H9 (cell line): Measurements from ENCODE around the gene EBF4. TPM values are rescaled to one million over a fixed set of nuclear protein-coding genes. Genes with fewer than 3 reads are reported as not detected.

Experiments
- DNase-seq: peaks from one replicate; pipeline ENCODE4 v3.0.0-alpha.2; 2017
- H2AFZ ChIP-seq: one replicate; pipeline ENCODE4 v1.6.1; 2013; ENCODE audit warnings: mild to moderate bottlenecking, low read length, control low read depth, moderate library complexity
- H2AK5ac ChIP-seq: 2 replicates; pipeline ENCODE4 v1.6.1; 2013; ENCODE audit warnings: low read length, control low read depth, mixed read lengths; ENCODE audit not compliant: insufficient read length
- H2BK120ac ChIP-seq: one replicate; pipeline ENCODE4 v1.6.1; 2013; ENCODE audit warnings: low read depth, mild to moderate bottlenecking, low read length, control low read depth, inconsistent platforms; ENCODE audit not compliant: poor library complexity, severe bottlenecking
- H2BK12ac ChIP-seq: 2 replicates; pipeline ENCODE4 v1.6.1; 2013; ENCODE audit warnings: low read length, control low read depth, mixed read lengths, low read depth; ENCODE audit not compliant: insufficient read length
- H2BK15ac ChIP-seq: 2 replicates; pipeline ENCODE4 v1.6.1; 2013; ENCODE audit warnings: low read depth, low read length, control low read depth
- H2BK20ac ChIP-seq: one replicate; pipeline ENCODE4 v1.6.1; 2013; ENCODE audit warnings: low read depth, mild to moderate bottlenecking, low read length, control low read depth, inconsistent platforms; ENCODE audit not compliant: poor library complexity, severe bottlenecking
- H2BK5ac ChIP-seq: 2 replicates; pipeline ENCODE4 v1.6.1; 2013; ENCODE audit warnings: low read length, control low read depth, mixed read lengths; ENCODE audit not compliant: insufficient read length
- H3K14ac ChIP-seq: 2 replicates; pipeline ENCODE4 v1.6.1; 2013; ENCODE audit warnings: low read length, control low read depth; ENCODE audit not compliant: insufficient read depth
- H3K18ac ChIP-seq: 2 replicates; pipeline ENCODE4 v1.6.1; 2013; ENCODE audit warnings: low read depth, mild to moderate bottlenecking, mixed read lengths, low read length, control low read depth; ENCODE audit not compliant: insufficient read length
- H3K23ac ChIP-seq: 2 replicates; pipeline ENCODE4 v1.6.1; 2013; ENCODE audit warnings: low read length, control low read depth, mixed read lengths, low read depth; ENCODE audit not compliant: insufficient read length
- H3K23me2 ChIP-seq: 2 replicates; pipeline ENCODE4 v1.6.1; 2013; ENCODE audit warnings: low read depth, mild to moderate bottlenecking, mixed read lengths, low read length, control low read depth; ENCODE audit not compliant: insufficient read length, poor library complexity, severe bottlenecking
- H3K27ac ChIP-seq: 2 replicates; pipeline ENCODE4 v1.5.1; 2013; ENCODE audit warnings: low read length, control low read depth, mixed read lengths, low read depth; ENCODE audit not compliant: insufficient read length
- H3K27me3 ChIP-seq: 2 replicates; pipeline ENCODE4 v1.6.1; 2013; ENCODE audit warnings: low read length, control low read depth, inconsistent platforms; ENCODE audit not compliant: insufficient read depth
- H3K4ac ChIP-seq: 2 replicates; pipeline ENCODE4 v1.6.1; 2013; ENCODE audit warnings: low read depth, mild to moderate bottlenecking, control low read depth, inconsistent platforms, low read length, moderate library complexity
- H3K4me1 ChIP-seq: 2 replicates; pipeline ENCODE4 v1.6.1; 2013; ENCODE audit warnings: low read length, control low read depth, inconsistent platforms; ENCODE audit not compliant: insufficient read depth
- H3K4me2 ChIP-seq: 2 replicates; pipeline ENCODE4 v1.6.1; 2013; ENCODE audit warnings: low read length, control low read depth, mixed read lengths; ENCODE audit not compliant: insufficient read length, insufficient read depth
- H3K56ac ChIP-seq: 2 replicates; pipeline ENCODE4 v1.6.1; 2013; ENCODE audit warnings: low read depth, mild to moderate bottlenecking, mixed read lengths, low read length, control low read depth; ENCODE audit not compliant: insufficient read length
- H3K79me1 ChIP-seq: 2 replicates; pipeline ENCODE4 v1.6.1; 2013; ENCODE audit warnings: low read depth, mild to moderate bottlenecking, moderate library complexity, low read length, control low read depth, inconsistent platforms; ENCODE audit not compliant: insufficient read depth, poor library complexity, severe bottlenecking
- H3K79me2 ChIP-seq: 2 replicates; pipeline ENCODE4 v1.6.1; 2013; ENCODE audit warnings: low read length, control low read depth, inconsistent platforms; ENCODE audit not compliant: insufficient read depth
- H3K9ac ChIP-seq: 2 replicates; pipeline ENCODE4 v1.6.1; 2013; ENCODE audit warnings: low read length, control low read depth, mixed read lengths; ENCODE audit not compliant: insufficient read length; ENCODE audit errors: extremely low read depth
- H3K9me3 ChIP-seq: one replicate; pipeline ENCODE4 v1.6.1; 2013; ENCODE audit warnings: low read depth, low read length, inconsistent platforms; ENCODE audit not compliant: control insufficient read depth
- H3T11ph ChIP-seq: one replicate; pipeline ENCODE4 v1.6.1; 2013; ENCODE audit warnings: mild to moderate bottlenecking, low read length, control low read depth, inconsistent platforms
- H4K20me1 ChIP-seq: one replicate; pipeline ENCODE4 v1.6.1; 2013; ENCODE audit not compliant: control insufficient read depth, insufficient read length, insufficient read depth
- H4K5ac ChIP-seq: 2 replicates; pipeline ENCODE4 v1.6.1; 2013; ENCODE audit warnings: low read depth, mild to moderate bottlenecking, mixed read lengths, low read length, control low read depth; ENCODE audit not compliant: insufficient read length
- H4K8ac ChIP-seq: replicated peaks from 2 replicates; pipeline ENCODE4 v1.6.1; 2013; ENCODE audit warnings: low read length, control low read depth, mixed read lengths, low read depth; ENCODE audit not compliant: insufficient read length
- H4K91ac ChIP-seq: 2 replicates; pipeline ENCODE4 v1.6.1; 2013; ENCODE audit warnings: low read depth, mild to moderate bottlenecking, moderate library complexity, mixed read lengths, low read length, control low read depth; ENCODE audit not compliant: insufficient read length
- H3K27ac Mint-ChIP-seq, 3 experiments: 2 replicates in 2 of 3; 3 replicates in 1 of 3; pipeline ENCODE4 v1.8.0; 2020 to 2021; ENCODE audit warnings: mixed read lengths in 3 of 3, mild to moderate bottlenecking in 1 of 3, moderate library complexity in 1 of 3
- H3K27me3 Mint-ChIP-seq: 2 replicates; pipeline ENCODE4 v1.8.0; 2021; ENCODE audit warnings: low read depth, mild to moderate bottlenecking, moderate library complexity, mixed read lengths
- H3K36me3 Mint-ChIP-seq, 3 experiments: 2 replicates in 2 of 3; 3 replicates in 1 of 3; pipeline ENCODE4 v1.8.0; 2020 to 2021; ENCODE audit warnings: low read depth in 3 of 3, mixed read lengths in 3 of 3; ENCODE audit not compliant: insufficient read depth in 1 of 3
- H3K4me1 Mint-ChIP-seq, 2 experiments: 2 replicates each; pipeline ENCODE4 v1.8.0; 2020; ENCODE audit warnings: mixed read lengths in 2 of 2
- H3K4me3 Mint-ChIP-seq, 2 experiments: 2 replicates in 1 of 2; 3 replicates in 1 of 2; pipeline ENCODE4 v1.8.0; 2020 to 2021; ENCODE audit warnings: mild to moderate bottlenecking in 2 of 2, mixed read lengths in 2 of 2, moderate library complexity in 1 of 2
- H3K9me3 Mint-ChIP-seq, 2 experiments: 2 replicates in 1 of 2; 3 replicates in 1 of 2; pipeline ENCODE4 v1.8.0; 2020; ENCODE audit warnings: mild to moderate bottlenecking in 2 of 2, mixed read lengths in 2 of 2, moderate library complexity in 1 of 2
- CTCF ChIP-seq: fragments of 200-600 bp; sonication (generic); conservative IDR thresholded peaks from 3 replicates; pipeline ENCODE4 v1.8.0; 2021; ENCODE audit warnings: antibody characterized with exemption, mild to moderate bottlenecking
- WGBS: extraction: QIAGEN DNeasy Blood & Tissue Kit; methylation state at CpG from one replicate; pipeline ENCODE4 v1.1.7; 2013; ENCODE audit warnings: missing lambda C conversion rate, low lambda C conversion rate, mixed read lengths; ENCODE audit not compliant: insufficient read length; ENCODE audit errors: extremely low coverage; 5-methylcytosine and 5-hydroxymethylcytosine counted together
- total RNA-seq: library from RNA; stranded (reverse); gene quantifications from 2 replicates; pipeline ENCODE4 v1.2.1, GENCODE V29; 2021

EBF4 gene
- total RNA-seq, 1 experiment from 2014 or later, result 3.9 TPM

- Histone ChIP-seq H4K91ac (no peak overlapping the region), H4K20me1 (no peaks in the 10 kb centered on the region), H2BK20ac (no peak overlapping the region), H3K4me1 (peaks cover 3% of the 10 kb centered on the region; the same call in 1 of the 2 replicates), H2BK5ac (no peak overlapping the region), H2BK12ac (no peak overlapping the region), H2BK120ac (no peak overlapping the region), H2BK15ac (no peak overlapping the region), H3K56ac (no peak overlapping the region), H3K14ac (no peak overlapping the region), H3K27me3 (no peaks in the 10 kb centered on the region; the same call in 1 of the 2 replicates), H3K18ac (no peak overlapping the region), H3K23ac (no peak overlapping the region), H2AFZ (no peak overlapping the region), H3T11ph (no peak overlapping the region), H3K23me2 (no peaks in the 10 kb centered on the region), H3K79me2 (no peaks in the 10 kb centered on the region), H3K4ac (no peak overlapping the region), H3K9ac (no peak overlapping the region), H3K9me3 (no peaks in the 10 kb centered on the region), H2AK5ac (no peak overlapping the region), H3K79me1 (no peaks in the 10 kb centered on the region), H4K5ac (no peak overlapping the region), H3K27ac (no peak overlapping the region), H4K8ac (no peak overlapping the region), H3K4me2 (no peak overlapping the region)
- no peak for DNase-seq
- WGBS, result no CpG with 5 or more reads among the region's 8 CpGs
- Mint-ChIP-seq H3K4me3 (0 out of 5 replicates have a peak overlapping the region, but pooled peaks of 1 of the 2 experiments have one; percentile 53), H3K9me3 (peaks cover 9 to 11% of the 10 kb centered on the region in 2 experiments; a peak in 3 of 5 replicates), H3K36me3 (no peaks in the 10 kb centered on the region), H3K4me1 (peaks cover 19 to 22% of the 10 kb centered on the region in 2 experiments), H3K27ac (peak overlapping the region in 1 of 3 experiments; percentile 48; a peak in 1 of 7 replicates), H3K27me3 (peaks cover 59% of the 10 kb centered on the region)
- no peak for TF ChIP-seq CTCF
These were observed 45.9 kb downstream of the EBF4 start for GRCh38 chr20:2738331-2739041.
